GOT3 (cell line): ENCODE results near the gene EMID1.

Experiments used
- DNase-seq: peaks from one replicate; lab custom pipeline; 2025; ENCODE audit warnings: mixed read lengths; lab: John Stamatoyannopoulos, UW

EMID1 gene

GRCh38 chr22:29195118-29195963 is 10.4 kb upstream of the EMID1 start:
- no peak for DNase-seq

DNA sequence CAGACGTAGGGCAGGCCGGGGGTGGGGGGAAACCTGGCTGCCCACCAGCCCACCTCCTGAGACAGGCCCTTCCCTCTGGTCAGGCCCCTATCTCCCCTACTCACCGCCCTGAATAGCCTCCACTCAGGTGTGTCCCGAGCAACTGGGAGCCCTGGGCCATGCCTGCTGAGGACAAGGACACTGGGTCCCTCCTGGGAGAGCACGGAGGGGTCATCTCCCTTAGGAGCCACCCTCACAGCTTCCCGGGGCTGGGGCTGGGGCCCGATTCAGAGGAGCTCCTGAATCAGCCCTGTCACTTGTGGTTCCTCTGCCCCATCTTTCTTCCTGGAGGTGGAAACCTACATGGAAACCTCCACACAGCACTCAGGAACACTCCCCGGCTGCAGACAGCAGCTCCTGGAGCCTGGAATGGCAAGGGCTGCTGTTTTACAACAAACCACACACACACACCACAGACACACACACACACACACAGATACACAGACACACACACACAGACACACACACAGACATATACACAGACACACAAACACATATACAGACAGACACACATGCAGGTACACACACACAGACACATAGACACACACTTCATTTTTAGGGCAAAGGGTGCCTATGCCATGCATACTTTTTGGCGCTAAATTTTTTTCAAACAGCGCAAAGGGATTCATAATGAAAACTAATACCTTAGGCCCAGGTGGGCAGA is 9.6 kb upstream of the EMID1 start:
- DNase-seq = no peak

DNA sequence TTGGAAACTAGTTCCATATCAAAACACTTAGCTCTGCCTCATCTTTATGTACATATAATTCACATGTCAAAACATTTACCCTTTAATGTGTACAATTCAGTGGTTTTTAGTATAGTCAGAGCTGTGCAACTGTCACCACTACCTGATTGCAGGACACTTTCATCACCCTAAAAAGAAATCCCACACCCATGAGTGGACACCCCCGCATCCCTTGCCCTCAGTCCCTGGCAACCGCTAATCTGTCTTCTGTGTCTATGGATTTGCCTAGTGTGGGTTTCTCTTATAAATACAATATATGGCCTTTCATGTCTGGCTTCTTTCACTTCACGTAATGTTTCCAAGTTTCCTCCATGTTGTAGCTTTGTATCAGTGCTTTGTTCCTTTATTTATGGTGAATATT is 8.6 kb upstream of the EMID1 start:
- DNase-seq = no peak

DNA sequence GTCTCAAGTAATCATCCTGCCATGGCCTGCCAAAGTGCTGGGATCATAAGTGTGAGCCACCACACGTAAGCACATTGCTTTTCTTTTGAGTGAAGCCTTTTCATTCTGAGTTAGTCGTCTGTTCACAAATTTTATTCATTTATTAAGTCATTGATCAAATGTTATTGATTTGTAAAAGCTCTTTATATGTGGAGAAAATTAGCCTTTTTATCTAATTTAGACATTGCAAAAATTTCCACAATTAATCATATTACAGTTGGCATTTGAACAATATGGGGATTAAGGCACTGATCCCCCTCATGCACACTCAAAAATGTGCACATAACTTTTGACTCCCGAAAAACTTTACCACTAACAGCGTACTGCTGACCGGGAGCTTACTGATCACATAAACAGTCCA is 7.5 kb upstream of the EMID1 start:
- DNase-seq = no peak

- DNase-seq = no peak
These were observed 5.8 kb upstream of the EMID1 start for GRCh38 chr22:29199702-29200400.

DNA sequence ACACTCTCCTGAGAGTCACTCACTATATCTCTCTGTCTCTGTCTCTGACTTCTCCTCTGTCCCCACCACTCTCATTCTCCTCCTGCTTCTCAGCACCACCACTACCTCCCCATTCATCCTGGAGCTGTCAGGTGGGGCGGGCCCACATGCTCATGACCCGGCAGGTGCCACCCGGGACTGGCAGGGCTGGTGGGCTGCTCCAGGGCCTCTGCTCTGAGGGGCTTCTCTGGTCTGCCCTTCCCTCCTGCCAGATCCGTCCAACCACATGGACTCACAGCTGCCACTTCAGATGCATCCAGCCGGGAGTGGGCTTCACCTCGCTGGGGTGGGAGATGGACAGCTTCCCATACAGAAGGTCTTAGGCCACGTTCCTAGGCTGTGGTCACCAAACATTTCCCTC is 4.8 kb upstream of the EMID1 start:
- DNase-seq = no peak

- no peak for DNase-seq
These were observed 3.9 kb upstream of the EMID1 start for GRCh38 chr22:29201782-29202181.

- DNase-seq = no peak
These were observed 3.2 kb upstream of the EMID1 start for GRCh38 chr22:29202212-29203192.

- DNase-seq = no peak
These were observed 1.9 kb upstream of the EMID1 start for GRCh38 chr22:29203488-29204454.

DNA sequence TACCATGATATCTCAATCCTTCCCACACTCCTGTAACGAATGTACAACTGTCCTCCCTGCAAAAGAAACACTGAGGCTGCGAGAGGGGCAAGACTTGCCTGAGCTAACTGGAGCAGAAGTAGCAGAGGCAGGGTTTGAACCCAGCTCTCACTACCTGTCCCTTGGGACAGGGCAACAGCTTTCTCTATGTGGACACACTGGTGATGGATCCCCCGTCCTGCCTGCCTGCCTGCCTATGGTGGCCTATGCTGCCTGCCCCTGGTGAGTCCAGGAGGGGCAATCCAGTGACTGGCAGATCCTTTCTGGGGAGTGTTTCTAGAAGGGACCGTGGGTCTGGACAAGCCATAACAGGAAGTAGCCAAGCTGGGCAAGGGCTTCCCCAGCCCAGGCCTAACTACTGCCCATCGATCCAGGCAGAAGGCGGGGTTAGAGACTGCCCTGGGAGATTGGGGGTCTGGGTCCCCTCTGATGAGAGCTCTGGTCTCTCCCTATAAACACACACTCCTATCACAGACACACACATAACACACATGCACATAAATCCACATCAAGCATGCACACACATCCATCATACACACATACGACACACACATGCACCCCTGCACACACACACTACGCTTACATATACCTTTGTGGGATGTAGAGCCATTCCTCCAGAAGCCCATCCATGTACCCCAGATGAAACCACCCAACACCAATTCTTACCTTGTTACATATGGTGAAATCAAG is 1.1 kb upstream of the EMID1 start:
- no peak for DNase-seq

GRCh38 chr22:29205252-29205593 is 473 bp upstream of the EMID1 start:
- no peak for DNase-seq

- DNase-seq = no peak
These were observed 911 bp downstream of the EMID1 start for GRCh38 chr22:29206372-29207242.

- no peak for DNase-seq
These were observed 1.5 kb downstream of the EMID1 start for GRCh38 chr22:29207243-29207550.

- no peak for DNase-seq
These were observed 2.1 kb downstream of the EMID1 start for GRCh38 chr22:29207562-29208501.

DNA sequence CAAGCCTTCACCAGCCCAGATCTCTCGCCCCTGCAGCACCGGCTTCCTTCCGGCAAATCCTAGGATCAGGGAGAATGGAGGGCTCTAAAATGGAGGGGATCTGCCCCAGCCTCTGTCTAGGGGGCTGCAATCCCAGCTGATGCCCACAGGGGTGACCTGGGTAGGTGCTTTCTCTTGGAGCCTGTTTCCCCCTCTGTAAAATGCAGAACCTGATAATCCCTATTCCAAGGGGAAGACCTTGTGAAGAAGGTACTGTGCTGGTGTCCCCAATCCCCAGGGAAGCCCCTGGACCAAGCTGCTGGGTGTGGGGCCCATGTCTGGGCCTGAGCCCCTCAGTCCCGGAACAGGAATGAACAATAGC is 2.8 kb downstream of the EMID1 start:
- no peak for DNase-seq

- no peak for DNase-seq
These were observed 3.4 kb downstream of the EMID1 start for GRCh38 chr22:29208879-29209623.

GRCh38 chr22:29209624-29209929 is 3.9 kb downstream of the EMID1 start:
- DNase-seq = no peak
